HG03575 (cell line): ENCODE results near the gene HEXIM1.

Experiments used
- ATAC-seq: cut with Tn5 transposase; IDR thresholded peaks from one replicate; pipeline ENCODE4 v1.9.1; 2021; ENCODE audit not compliant: unreplicated experiment, insufficient number of reproducible peaks, low FRiP score; ENCODE audit errors: extremely low read depth

Gene HEXIM1

DNA sequence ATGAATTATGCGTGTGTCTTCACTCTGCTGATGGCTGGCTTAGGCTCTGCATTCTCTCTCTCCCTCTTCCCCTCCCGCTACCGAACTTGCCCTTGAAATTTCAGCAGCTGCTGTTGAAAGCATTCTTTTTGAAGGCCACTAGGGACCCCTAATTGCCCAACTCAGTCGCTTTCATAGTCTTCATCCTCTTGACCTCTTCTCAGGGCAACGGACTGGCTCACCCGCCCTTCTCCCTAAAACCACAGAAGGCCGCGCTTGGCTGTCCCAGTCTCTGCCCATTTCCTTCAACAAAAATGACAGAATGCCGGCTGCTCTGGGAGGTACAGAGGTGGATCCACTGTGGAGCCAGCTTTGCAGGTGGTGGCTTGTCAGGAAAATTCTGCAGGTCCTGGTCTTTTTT, 52.4 kb downstream of the HEXIM1 start:
- ATAC-seq, result no peak

DNA sequence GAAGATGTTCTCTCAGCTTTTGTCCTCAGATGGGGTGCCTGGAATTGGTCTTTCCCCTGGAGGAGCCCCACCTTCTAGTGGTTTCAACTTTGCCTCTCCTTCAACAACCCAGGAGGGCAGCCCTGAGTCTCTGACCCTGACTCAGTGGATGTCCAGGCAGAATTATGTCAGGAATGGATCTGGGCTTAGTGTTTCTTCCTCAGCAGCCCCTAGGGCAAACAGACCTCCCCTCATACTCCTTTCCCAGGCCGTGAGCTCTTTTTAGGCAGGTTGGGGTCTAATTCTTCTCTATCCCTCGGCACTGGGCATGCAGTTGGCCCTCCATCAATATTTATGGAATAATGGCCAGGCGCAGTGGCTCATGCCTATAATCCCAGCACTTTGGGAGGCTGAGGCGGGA, 53.2 kb downstream of the HEXIM1 start:
- no peak for ATAC-seq
